Fibroblast of skin of right biceps (primary cell): Measurements from ENCODE around the gene ANKRD6.

Experiments used
- DNase-seq: peaks from one replicate; pipeline ENCODE4 v3.0.0-alpha.2; 2013

The ANKRD6 gene

DNA sequence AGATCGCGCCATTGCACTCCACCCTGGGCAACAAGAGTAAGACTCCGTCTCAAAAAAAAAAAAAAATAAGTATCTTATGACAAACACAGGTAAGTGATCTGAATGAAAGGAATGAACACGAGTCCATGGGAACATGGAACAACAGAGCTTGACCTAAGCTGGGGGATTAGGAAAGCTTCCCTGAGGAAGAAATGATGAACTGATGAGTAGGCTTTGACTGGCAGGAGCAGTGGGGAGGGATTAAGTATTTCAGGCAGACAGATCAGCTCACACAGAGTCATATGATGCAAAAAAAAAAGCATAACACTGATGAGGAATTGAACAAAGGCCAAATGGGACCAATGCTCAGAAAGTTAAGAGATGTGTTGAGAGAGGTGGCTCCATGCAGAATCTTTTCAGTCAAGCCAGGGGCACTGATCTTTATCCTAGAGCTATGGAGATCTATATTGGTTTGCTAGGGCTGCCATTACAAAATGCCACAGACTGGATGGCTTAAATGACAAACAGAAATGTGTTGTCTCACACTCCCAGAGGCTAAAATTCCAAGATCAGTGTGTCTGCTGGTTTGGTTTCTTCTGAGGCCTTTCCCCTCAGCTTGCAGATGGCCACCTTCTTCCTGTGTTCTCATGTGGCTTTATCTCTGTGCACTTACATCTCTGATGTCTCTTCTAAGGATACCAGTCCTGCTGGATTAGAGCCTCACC lies 85.6 kb downstream of the ANKRD6 start:
- no peak for DNase-seq

DNA sequence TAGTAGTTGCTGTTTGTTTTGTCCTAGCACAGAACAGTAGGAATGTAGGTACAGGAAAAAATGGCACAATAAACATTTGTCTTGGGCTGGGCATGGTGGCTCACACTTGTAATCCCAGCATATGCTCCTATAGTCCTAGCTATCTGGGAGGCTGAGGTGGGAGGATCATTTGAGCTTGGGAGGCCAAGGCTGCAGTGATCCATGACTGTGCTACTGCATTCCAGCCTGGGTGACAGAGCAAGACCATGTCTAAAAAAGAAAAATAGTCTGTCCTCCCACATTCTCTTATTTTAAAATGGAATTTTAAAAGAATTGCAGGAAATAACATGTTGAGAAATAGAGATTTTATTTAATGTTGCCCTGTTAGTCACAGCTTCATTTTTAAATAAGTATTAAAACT lies 87.8 kb downstream of the ANKRD6 start:
- DNase-seq, result no peak

DNA sequence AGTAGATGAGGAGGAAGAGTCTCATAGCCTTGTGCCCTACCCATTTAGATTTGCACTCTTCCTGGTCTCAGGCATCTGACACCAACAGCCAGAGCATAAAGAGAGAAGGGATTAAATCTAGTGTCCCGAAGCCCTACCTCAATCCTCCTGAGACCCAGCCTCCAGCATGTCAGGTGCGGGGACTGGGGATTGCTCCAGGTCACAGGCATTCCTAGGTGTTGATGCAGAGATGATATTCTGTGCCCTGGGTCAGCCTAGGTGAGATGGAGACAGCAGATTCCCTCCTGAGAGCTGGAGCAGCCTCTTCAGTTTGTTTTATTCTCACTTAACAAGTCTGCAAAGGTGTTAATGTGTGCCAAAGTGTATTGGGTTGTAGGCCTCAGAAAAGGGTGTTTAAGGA lies 89.8 kb downstream of the ANKRD6 start:
- DNase-seq, result no peak

- DNase-seq, result no peak
Observed at GRCh38 chr6:89525786-89526562, 93.0 kb downstream of the ANKRD6 start.

DNA sequence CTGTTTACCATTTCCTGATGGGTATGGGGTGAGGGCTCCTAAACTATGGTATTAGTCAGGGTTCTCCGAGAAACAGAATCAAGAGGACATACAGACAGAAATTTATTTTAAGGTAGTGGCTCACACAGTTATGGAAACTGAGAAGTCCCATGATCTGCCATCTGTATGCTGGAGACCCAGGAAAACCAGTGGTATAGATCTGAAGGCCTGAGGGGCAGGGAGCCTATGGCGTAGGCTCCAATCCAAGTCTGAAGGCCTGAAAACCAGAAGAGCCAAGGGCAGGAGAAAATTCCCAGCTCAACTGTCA lies 93.6 kb downstream of the ANKRD6 start:
- DNase-seq, result no peak

- DNase-seq, result no peak
Observed at GRCh38 chr6:89527634-89528033, 94.7 kb downstream of the ANKRD6 start.

- no peak for DNase-seq
Observed at GRCh38 chr6:89528866-89529265, 95.9 kb downstream of the ANKRD6 start.

DNA sequence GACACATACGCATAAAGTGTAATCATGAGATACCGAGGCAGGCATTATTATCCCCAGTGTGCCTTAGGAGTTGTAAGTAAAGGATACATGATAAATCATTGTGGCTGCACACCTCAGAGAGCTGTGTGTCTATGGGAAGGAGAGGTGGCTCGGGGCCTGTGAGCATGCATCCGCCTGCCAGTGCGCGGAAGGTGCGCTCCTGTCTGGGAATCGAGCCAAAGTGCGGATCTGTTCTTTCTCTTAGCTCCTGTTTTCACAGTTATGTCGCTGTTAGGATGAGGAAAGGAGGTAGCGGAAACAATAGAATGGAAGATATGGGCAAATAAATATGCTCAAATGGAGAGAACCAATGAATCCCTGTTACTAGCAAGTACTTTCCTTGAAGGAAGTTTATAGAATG lies 98.0 kb downstream of the ANKRD6 start:
- no peak for DNase-seq

GRCh38 chr6:89536231-89536630 lies 103.3 kb downstream of the ANKRD6 start:
- peak; percentile 10 for DNase-seq

- no peak for DNase-seq
Observed at GRCh38 chr6:89539779-89540178, 106.8 kb downstream of the ANKRD6 start.

DNA sequence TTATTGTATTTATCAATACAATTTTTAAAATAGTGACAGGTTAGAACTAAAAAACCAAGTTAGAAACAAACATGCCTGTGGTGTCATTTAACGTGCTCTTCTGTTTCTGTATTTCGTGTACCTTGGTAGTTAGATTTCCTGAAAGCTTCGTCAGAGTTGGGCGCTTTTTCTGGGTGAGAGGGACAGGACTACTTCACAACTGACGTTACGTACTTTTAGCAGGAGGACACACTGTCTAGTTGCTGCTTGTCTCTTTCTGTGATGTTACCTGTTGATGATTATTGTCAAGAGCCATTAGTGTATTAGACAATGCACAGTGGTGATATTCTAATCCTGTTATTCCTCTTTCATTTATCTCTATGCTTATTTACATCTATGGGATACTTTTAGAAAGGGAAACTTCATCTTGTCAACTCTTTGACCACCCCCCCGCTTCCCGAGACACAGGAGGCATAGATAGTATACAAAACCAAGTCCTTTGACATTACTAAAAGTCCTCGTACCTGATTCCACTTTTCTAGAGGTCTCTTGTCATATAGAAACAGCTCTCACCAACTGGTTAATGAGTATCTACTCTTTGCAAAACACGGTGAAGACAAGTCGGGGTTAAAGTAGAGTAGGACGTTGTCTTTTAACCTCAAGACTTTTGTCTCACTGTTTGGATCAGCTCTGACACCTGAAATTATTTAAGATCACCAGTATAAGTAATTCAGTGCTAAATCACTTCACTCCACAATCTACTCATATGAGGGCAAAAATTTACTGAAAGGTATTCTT lies 109.3 kb downstream of the ANKRD6 start:
- DNase-seq, result no peak

DNA sequence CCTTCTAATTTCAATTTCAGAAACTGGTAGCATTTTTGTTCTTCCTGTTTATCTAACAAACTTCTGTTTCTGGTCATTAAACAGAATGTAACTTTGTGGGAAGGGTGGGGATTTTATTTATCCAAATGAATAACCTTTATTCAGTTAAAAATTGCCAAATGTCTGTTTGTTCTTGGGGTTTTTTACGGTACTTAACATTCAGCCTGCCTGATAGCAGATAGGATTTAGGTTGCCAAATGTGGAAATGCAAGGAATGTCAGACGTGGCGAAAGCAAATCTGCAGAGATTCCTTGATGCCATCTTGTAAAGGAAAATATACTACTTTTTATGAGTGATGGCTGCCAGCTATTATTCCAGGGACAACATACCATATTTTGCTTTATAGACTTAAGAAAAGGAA lies 109.9 kb downstream of the ANKRD6 start:
- no peak for DNase-seq

- no peak for DNase-seq
Observed at GRCh38 chr6:89547281-89547680, 114.3 kb downstream of the ANKRD6 start.

DNA sequence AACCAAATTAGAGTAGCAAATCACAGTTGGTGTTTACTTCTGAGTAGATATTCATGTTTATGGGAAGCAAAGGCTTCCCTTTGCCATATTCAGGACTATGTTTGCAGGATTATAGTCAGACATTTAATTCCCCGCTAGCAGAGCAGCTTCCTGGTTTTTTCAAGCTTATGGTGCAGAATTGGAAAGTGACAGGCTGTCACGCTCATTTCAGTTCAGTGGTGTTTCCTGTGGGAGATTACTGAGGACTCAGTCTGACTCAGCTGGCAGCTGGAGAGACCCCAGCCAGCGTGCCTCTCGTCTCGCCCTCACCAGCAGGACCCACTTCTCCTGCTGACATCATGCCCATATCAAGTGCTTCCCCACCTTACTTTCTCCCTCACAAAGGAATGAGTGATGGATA lies 120.5 kb downstream of the ANKRD6 start:
- no peak for DNase-seq

GRCh38 chr6:89554106-89554505 lies 121.2 kb downstream of the ANKRD6 start:
- DNase-seq, result no peak

DNA sequence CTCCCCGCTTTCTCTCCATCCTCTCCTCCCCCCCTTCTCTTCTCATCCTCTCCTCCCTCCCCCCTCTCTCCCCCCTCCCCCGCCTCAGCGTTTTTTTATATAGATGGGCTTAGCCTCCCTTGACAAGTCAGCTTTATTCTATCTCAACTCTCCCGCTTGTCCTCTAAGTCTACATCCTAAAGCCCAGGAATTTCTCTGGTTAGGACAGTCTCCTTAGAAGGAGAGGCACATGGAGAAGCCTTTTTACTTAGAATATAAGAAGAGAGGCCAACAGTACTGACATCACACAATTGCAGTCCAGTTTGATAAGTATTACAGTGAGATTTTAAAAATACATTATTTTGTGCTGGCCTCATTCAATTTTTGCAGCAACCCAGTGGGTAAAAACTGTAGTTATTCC lies 122.1 kb downstream of the ANKRD6 start:
- no peak for DNase-seq

DNA sequence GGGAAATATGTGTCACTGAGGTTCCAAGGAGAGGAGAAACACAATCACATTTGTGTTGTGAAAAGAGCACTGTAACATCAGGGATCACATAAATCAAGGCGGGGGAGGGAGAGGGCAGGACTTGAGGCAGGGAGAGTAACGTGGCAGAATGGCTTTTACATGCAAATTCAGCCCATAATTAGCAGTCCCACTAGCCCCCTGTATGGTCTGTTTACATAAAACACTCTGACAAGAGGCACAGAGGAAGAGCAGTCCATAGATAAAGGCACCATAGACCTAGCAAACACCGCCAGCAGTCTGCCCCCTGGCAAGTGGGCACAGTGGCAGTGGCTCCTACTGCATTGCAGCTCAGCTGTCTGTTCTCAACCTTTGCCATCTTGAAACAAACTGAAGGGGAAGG lies 122.9 kb downstream of the ANKRD6 start:
- no peak for DNase-seq

DNA sequence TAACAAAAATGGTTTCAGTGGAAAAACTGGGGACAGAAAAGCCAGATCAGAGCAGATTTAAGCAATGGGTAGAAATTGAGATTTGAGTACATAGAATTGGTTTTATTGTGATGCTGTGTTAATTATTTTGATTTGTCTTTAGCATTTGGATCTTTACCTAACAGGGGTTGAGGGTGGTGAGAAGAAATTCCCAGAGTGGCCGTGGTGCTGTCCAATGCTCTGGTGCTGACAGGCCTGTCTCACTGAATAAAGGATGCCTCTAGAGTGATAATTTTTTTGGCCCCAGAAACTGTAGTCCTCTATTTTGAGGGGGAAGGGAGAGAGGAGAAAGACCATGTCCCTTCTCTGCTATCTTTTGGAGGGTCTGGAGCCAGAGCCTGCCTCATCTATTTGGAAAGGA lies 126.5 kb downstream of the ANKRD6 start:
- no peak for DNase-seq

GRCh38 chr6:89562093-89562973 lies 129.4 kb downstream of the ANKRD6 start:
- DNase-seq, result peak; percentile 3

DNA sequence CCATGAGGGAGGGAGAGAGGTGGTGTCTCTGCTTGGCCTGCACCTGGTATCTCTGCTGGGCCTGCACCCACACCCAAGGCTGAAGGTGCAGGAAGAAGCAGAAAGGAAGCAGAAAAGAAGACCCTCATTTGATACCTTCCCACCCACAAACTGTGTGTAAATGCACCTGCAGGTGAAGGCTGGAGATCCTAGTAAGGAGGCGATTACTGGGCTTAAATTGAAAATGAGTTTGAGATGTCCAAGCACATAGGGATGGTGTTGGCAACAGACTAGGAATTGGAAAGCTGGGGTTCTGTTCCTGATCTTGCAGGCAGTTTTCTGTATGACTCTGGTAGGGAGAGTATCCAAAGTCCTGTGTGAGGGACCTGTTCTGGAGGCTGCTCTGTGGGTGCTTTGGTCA lies 130.9 kb downstream of the ANKRD6 start:
- no peak for DNase-seq

DNA sequence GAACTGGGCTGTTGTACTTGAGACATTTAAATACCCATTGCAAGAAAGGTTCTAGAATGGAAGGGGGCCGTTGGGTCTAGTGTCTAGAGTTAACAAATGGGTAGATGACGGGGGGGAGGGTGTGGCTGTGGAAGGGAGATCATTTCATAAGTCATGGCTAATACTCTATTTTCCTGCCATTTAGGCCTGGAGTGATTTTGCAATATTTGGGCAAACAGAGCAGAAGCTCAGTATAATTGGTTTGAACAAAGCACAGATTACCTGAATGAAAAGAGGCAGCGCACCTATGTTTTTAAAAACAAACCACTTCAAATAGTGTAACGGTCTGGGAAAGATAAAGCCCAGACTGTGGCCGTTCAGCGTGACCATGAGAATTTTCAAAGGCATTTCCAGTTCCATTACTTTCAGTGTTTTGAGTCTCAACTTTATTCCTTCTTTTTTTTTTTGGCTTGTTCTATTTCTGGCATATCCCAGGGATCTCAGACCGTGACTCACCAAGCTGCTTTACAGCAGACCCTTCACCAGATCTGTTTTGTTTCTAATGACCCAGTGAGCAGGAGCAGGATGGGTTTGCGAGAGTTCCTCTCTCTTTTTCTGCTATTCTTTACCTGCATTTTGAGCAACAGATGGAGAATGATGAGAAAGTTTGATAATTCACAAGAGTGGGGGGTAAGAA lies 131.9 kb downstream of the ANKRD6 start:
- DNase-seq, result peak; percentile 10

GRCh38 chr6:89566008-89566800 lies 133.3 kb downstream of the ANKRD6 start:
- no peak for DNase-seq
